KG1 (cell line): Measurements from ENCODE around the gene CTU1.

Experiments used
- DNase-seq: peaks from one replicate; lab custom pipeline; 2025; lab: John Stamatoyannopoulos, UW

CTU1 gene

DNA sequence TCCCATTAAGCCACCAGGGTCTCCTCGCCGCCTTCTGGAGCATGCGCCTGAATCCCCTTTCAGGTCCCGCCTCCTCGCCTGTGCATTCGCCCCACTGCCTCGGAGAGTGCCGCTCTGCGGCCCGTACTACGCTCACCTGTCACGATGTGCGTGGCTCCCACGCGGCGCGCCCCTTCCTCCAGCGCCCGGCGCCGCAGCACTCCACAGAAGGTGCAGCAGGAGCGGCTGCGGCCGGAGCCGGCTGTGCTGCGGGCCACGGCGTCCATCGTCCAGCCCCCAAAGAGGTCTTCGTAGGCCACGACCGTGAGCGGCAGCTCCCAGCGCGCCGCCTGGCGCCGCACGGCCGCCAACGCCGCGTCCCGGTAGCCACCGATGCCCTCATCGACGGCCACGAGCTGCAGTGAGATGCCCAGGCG lies 4.3 kb downstream of the CTU1 start:
- DNase-seq, result no peak

DNA sequence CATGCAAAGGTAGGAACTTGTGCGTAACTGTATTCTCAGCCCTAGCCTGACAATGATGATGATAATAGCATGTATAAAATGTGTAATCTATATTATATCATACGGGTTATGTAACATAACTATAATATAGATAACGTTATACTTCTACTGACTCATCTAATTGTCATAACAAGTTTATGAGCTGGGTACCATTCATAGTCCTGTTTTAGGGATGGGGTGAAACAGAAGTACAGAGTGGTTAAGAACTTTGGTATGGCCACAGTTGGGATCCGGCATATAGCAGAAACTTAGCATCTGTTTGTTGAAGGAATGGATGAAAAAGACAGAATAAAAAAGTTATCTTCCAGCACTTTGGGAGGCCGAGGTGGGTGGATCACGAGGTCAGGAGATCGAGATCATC lies 5.2 kb downstream of the CTU1 start:
- no peak for DNase-seq

DNA sequence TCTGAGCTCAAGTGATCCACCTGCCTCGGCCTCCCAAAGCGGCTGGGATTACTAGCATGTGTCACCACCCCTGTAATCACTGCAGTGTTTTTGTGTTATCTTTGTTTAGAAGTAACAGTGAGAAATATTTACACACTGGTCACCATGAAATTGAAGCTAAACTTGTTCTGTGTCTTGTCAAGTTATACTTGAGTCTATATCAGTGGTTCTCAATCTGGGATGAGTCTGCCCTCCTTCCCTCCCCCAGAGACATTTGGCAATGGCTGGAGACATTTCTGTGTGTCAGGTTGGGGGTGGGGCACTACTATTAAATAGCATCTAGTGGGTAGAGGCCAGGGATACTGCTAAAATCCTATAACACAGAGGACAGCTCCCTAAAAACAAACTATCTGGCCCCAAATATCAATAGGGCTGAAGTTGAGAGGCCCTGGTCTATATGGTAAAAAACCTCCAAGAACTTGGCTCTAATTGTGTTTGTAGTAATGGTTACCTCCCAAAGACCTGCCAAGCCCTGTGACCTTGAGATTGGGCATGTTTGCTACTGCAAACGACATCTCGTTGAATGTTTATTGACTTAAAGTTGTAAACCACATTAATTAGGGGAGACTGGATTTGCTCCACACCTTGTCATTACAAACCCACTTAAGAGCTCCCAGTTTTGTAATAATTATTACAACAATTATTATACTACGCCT lies 6.9 kb downstream of the CTU1 start:
- no peak for DNase-seq

DNA sequence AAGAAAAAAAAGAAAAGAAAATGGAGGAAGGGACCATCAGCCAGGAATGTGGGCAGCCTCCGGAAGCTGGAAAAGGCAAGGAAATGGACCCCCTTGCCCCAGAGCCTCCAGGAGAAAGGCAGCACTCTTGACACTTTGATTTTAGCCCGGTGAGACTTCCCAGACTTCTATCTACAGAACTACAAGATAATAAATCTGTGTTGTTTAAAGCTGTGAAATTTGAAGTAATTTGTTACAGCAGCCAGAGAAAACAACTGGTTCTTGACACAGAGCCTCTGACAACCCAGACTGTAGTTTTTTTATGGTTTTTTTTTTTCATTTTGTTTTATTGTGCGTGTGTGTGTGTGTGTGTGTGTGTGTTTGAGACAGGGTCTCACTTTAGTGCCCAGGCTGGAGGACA lies 7.6 kb downstream of the CTU1 start:
- DNase-seq, result no peak

DNA sequence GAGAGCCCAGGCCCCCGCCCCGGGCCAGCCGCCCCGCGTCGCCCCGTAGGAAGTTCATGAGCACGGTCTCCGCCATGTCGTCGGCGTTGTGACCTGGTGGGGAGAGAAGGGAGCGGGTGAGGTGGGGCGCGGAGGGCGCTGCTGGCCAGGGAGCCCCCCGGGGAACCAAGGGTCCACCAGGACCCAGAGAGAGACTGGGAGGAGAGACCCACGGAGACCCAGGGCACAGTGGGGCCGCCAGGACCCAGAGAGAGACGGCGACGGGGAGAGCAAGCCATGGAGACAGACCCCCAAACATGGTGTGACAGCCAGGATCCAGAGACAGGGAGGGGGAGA lies 9.2 kb downstream of the CTU1 start:
- no peak for DNase-seq

DNA sequence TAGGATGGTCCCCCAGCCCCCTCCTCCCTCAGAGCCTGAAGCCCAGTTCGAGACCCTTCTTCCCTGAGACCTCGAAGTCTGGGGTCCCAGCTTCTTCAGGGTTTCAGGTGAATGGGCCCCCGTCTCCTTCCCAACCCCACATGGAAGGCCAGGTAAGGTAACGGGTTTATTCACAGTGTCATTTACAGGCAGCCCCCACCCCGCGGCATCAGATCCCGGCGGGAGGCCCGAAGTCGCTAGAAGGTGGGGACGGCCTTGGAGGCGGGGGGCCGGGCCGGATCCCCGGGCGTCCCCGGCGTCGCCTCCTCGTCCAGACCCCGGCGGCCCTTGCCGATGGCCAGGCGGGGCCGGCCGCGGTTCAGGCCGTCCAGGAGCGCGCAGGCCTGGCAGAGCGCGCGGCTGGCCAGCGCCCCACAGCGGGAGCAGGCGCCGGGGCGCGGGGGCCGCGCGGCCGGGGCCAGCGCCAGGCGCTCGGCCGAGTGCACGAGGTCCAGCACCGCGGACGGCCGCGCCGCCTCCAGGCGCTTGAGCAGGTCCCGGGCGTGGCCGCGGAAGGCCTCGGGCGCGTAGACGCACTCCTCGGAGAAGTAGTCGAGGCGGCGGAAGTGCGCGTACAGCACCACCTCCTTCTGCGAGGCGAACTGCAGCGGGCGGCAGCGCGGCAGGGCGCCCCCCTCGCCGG lies 9.7 kb downstream of the CTU1 start:
- DNase-seq, result no peak

DNA sequence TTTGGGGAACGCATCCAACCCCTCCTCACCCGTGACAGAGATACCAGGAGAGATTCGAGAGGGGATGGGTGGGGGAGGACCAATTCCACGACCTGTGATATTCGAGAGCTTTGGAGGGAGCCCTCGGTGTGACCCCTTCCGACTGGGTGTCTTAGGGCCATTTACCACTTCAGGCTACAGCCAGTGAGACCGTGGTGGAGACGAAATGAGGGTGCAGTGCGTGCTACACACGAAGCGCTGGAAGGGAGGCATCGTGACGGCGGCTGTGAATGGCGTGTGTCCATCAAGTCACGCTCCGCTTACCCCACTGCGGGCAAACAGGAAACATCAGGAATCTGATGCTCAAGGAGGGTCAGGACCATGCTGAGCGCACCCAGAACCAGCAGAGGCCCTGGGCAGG lies 10.4 kb downstream of the CTU1 start:
- DNase-seq, result no peak

DNA sequence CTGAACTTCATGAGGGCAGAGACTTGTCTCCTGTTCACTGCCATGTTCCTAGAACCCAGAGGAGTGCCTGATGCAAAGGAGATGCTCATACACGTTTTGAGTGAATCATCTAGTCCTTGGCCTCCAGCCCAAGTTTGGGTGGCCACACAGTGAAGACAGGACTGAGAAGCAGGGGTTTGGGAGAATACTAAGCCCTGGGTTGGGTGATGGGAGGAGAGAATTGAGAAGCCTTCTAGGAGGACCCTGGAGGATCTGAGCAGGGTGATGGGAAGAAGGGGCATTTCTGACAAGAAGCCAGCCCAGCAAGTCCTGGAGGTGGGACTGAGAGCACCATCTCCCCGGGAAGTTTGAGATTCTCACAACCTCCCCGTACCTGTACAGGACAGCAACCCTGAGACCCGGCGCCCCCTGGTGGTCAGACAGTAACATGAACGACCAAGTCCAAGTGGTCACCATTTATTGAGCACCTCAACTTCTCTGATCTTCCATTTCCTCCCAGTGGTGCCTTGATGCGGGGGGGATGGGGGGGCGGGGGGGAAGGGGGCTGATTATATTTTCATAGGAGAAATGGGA lies 11.0 kb downstream of the CTU1 start:
- DNase-seq, result peak; percentile 16

DNA sequence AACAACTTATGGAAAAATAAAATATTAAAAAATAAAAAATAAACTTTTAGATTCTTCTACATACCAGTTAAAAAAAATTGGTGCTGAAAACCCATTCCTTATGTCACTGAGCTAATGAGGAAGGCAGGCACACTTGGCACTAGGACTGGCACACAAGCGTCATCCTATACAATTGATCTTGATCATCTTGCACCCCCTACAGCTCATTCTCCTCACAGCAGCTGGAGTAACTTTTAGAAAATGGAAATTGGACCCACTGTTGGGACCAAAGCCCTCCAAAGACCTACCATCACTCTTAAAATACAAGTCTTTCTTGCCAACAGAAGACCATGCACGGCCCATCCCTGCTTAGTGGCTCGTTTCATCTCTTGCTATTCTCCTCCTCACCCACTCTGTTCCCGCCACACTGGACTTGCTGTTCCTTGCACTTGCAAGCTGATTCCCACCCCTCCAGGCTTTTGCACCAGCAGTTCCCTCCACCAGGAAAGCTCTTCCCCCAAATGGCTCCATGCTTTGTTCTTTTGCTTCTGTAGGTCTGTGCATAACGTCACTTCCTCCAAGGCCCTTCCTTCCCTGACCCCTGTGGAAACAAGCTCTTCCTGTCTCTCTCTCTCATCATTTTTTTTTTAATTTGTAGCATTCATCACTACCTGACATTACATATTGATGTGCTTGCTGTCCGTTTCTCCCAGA lies 11.6 kb downstream of the CTU1 start:
- no peak for DNase-seq

DNA sequence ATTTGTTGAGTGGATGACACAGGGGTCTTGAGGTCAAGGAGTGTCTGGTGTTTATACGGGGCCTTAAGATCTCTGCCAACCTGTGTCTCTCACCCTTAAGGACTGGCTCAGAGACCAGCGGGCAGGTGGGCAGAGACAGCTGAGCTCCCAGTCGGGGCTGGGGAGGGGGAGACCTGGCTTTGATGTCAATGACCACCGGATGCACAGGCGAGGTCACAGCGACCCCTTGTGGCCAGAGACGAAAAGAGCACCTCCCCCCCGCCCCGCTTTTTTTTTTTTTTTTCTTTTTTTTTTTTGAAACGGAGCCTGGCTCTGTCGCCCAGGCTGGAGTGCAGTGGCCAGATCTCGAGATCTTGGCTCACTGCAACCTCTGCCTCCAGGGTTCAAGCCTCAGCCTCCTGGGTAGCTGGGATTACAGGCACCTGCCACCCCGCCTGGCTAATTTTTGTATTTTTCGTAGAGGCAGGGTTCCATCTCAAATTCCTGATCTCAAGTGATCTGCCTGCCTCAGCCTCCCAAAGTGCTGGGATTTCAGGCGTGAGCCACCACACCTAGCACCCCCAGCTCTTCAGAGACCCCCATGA lies 13.4 kb downstream of the CTU1 start:
- no peak for DNase-seq

DNA sequence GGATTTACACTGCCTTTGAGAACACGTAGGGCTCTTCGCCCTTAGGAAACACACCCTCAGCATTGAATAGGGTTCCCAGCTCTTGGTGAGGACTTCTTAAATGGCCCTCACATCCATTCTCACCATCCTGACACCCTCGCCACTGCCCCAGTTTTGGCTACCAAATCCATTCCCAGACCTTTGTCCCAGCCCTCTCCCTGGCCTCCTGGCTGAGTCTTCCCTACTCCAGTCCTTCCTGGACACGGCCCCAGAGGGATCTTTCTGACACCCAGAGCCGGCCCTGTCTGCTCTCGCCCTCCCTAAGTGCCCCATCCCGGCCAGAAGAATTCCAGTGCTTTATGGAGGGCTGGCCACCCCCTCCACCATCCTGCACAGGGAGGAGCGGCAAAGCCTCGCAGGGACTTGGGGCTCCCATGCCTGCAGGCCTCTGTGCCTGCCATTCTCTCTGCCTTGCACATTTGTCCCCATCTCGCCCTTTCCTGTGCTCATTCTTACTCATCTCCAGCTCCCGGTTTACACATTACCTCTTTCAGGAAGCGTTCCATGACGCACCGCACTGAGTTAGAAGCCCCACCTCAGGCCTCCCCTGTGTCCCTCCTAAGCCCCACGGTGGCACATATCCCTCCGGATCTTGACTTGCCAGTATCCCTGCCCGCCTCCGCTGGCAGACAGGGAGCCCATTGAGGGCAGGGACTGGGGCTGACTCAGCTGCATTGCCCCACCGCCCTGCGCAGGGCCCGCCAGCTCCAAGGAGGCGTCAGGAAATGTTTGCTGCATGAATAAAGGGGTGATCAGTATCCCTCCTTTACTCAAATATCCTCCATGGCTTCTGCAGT lies 14.5 kb downstream of the CTU1 start:
- no peak for DNase-seq

DNA sequence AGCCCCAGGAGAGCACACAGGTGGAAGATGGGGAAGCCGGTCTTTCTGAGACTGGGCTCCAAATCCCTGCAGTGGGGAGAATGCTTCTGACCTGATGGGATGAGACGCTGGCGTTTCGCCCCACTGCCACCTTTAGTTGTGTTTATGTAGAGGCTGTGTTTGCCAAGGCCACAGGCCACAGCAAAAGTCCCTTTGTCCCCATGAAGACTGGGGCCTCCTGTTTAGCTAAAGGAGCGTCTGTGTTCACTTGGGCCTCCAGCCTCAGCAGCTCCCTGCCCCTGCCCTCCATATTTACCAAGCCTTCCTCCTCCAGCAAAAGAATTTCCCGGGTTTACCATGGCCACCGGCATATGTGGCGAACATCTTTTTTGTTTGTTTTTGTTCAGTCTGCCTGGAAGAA lies 15.1 kb downstream of the CTU1 start:
- DNase-seq, result no peak

DNA sequence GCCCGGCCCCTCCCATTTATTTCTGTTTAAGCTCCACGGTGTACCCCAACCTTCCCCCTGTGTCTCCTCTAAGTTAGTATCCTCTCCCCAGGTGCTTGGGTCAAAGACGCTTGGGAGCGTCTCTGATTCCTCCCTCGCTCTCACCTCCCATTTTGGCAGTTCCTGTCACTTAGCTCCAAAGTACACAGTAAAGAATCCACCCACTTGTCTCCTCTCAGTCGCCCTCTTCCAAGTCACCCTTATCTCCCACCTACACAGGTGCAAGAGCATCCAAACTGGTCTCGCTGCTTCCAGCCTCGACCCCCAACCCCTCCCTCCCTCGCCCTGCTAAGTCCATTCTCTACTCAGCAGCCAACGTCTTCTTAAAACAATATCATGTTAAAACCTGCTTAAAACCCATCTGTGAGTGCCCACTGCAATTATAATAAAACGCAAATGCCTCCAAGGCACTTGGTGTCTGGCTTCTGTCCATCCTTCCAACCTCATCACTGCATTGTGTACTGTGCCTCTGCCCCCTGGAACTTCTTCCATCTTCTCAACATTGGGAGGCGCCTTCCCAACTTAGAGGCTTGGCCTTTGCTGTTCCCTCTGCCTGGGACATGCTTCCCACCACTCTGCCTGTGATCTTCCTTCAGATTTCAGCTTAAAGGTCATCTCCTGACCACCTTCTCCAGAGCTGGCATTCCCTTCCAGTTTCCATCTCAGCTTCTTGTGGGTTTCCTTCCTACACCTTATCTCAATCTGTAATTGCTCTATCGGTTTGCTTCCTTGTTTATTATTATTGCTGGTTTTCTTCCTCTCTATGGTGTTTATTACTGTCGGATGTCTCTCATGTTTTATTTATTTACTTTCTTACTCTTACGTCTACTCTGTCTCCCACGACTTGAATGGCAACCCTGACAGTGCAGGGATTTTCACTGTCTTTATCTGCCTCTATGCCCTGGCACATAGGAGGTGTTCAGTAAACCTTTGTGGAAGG lies 16.0 kb downstream of the CTU1 start:
- DNase-seq, result peak; percentile 1

DNA sequence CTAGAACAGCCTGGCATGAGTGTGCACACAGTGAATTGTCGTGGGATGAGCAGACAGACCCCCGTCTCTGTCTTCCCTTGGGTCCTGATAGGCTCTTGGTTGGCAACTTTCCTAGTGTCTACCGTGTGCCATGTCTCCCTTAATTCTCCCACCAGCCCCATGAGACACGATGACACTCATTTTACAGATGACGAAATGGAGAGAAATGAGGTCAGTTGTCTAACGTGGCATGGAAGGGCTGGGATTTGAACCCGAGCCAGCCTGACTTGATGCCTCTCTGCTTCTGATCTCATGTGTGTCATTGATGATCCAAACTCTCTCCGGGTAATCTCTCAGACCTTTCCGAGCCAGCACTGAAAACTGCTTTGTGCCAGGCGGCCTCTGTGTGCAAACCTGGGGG lies 17.1 kb downstream of the CTU1 start:
- no peak for DNase-seq

DNA sequence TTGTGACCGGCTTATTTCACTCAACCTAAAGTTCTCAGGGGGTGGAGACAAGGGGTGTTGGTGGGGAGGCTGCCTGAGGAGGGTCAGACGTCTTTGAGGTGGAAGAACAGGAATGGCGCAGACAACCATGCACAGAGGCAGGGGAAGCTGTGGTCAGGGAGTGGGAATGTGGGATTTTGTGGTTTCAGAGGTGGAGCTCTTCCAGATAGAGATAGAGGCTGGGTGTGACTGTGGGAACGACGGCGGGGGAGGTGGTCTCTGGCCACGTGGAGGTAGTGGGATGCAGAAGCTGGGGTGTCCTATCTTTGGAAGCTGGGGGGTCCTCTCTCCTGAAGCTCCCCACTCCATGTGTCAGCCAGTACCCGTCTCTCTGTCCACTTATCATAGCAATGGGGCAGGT lies 17.7 kb downstream of the CTU1 start:
- no peak for DNase-seq

DNA sequence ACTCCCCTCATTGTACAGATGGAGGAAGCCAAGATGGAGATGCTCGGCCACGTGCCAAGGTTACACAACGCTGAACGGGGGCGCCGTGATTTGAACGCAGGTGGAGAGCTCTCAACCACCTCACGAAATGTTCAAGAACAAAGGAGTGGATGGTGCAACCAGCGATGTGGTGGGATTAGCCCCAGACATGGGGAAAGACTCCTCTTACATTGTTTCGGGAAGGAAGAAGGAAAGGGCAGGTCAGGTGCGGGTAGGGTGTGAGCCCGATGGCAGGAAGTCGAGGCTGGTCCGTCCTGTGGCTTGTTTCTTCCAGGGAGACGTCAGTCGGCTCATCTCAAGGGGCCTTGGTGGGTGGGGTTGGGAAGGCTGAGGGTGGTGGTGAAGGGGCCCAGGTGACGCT lies 18.4 kb downstream of the CTU1 start:
- DNase-seq, result no peak

DNA sequence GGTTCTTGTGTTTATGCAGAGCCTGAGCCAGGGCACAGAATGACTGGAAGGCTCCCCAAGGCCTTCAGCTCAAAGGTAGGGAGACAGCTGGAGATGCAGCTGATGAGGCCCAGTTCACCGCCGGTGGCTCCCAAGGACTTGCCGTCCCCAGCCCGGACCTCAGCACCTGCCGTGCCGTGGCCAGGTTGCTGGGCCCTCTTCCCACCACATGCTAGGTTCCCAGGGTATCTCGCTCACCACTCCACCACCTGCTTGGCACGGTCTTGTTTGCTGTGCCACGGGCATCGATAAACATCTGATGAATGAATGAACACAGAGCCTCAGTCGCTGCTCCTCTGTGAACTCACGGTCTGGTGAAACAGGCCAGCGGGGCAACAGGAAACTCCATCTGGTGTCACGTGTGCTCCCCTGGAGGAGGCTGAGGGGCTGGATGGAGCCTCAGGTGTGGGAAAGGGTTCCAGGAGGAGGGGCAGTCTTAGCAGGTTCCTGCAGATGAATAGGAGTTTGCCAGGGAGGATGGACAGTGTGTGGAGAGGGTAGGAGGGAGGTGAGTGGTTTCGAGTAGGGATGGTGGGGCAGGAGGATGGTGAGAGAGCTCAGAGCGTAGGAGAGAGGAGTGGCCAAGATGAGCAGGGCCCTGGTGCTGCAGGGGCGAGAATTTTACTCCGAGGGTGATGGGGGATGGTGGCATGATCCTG lies 21.9 kb downstream of the CTU1 start:
- DNase-seq, result no peak

DNA sequence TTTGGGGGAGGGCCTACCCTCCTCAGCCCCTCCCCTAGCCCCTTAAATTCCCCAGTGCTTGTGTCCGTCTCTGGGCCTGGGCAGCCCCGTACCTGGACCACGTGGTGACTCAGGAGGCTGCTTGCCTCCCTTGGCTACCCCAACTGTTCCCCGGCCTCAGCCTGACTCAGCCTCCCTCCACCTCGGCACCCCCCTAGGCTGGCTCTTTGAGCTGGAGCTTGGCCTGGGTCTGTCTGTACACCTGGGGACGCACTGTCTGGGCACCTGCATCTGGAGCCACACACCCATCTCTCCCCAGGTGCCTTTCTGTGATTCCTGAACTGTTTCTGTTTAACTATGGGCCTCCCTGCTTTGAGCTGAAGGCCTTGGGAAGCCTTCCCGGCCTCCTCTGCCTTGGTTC lies 23.7 kb downstream of the CTU1 start:
- DNase-seq, result no peak

DNA sequence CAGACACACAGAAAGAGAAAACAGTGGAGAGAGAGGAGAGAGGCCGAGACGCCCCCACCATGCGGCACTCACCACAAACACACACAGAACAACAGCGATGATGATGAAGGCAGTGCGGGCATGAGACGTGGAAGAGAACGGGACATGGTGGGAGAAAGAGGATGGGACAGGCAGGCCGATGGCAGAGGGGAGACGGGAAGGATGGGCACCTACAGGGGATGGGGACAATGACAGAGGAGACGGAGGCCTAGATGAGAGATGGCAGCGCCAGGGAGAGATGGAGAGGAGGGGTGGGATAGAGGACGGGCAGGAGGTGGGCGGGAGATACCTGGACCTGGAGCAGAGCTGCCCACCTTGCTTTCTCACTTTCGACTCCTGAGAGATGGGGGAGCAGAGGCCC lies 24.4 kb downstream of the CTU1 start:
- DNase-seq, result no peak

DNA sequence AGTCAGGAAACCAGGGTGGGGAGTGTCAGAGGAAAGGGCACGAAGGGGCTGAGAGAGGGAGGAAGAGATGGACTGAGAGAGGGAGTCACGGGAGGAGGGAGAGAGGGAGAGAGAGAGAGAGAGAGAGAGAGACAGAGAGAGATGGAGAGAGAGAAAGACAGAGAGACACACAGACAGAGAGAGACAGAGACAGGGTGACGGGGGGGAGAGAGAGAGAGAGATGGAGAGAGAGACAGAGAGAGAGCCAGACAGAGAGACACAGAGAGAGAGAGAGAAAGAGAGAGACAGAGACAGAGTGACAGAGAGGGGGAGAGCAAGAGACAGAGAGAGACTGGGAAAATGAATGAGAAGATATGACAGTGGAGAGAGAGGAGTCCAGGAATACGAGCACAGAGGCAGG lies 25.0 kb downstream of the CTU1 start:
- DNase-seq, result no peak
